ENCODE results near the gene PPP1R36. TPM values are rescaled to one million over a fixed set of nuclear protein-coding genes. Genes with fewer than 3 reads are reported as not detected.

PPP1R36 gene
- total RNA-seq, 1 donor from 2014 or later, result 1.3 TPM

Other genes starting within 250 kb of the PPP1R36 start
- gene MTHFD1, start 161.6 kb upstream of the PPP1R36 start, total RNA-seq, result 161 TPM
- gene AKAP5, start 84.5 kb upstream of the PPP1R36 start, total RNA-seq, result 0.45 TPM
- 11.2 TPM for gene ZBTB25, start 46.1 kb upstream of the PPP1R36 start, total RNA-seq
- 35.5 TPM for gene ZBTB1, start 45.2 kb upstream of the PPP1R36 start, total RNA-seq
- gene HSPA2, start 9.2 kb upstream of the PPP1R36 start, total RNA-seq, result 9.5 TPM
- 35.6 TPM for gene PLEKHG3, start 154.5 kb downstream of the PPP1R36 start, total RNA-seq

Measured in mesenteric fat pad (tissue), 1 donor.